Measurements from ENCODE around the gene SMG6.
"Not testable (repeated sequence)": the region's sequence is repeated elsewhere in the genome, so short reads cannot be mapped to it uniquely, and the experiment has no call there.

Gene SMG6

GRCh38 chr17:2259769-2260536, 43.6 kb downstream of the SMG6 start:
- peak; percentile 45 to 65 for DNase-seq

- not testable (repeated sequence) for DNase-seq
Measured at GRCh38 chr17:2258830-2259229, 44.8 kb downstream of the SMG6 start.

GRCh38 chr17:2253768-2254406, 49.7 kb downstream of the SMG6 start:
- DNase-seq = no peak

- no peak for DNase-seq
Measured at GRCh38 chr17:2253362-2253761, 50.2 kb downstream of the SMG6 start.

GRCh38 chr17:2251098-2251497, 52.5 kb downstream of the SMG6 start:
- no peak for DNase-seq

GRCh38 chr17:2250140-2251095, 53.2 kb downstream of the SMG6 start:
- peak in 1 of 2 experiments; percentile 62 for DNase-seq

- no peak for DNase-seq
Measured at GRCh38 chr17:2247005-2247404, 56.6 kb downstream of the SMG6 start.

- peak; percentile 79 to 83 for DNase-seq
Measured at GRCh38 chr17:2244545-2245525, 58.8 kb downstream of the SMG6 start.

GRCh38 chr17:2243953-2244352, 59.6 kb downstream of the SMG6 start:
- DNase-seq = no peak

GRCh38 chr17:2241823-2242222, 61.8 kb downstream of the SMG6 start:
- DNase-seq = no peak

GRCh38 chr17:2240541-2240940, 63.0 kb downstream of the SMG6 start:
- no peak for DNase-seq

GRCh38 chr17:2239882-2240430, 63.6 kb downstream of the SMG6 start:
- DNase-seq = peak in 1 of 2 experiments; percentile 46

- DNase-seq = no peak
Measured at GRCh38 chr17:2239170-2239551, 64.4 kb downstream of the SMG6 start.

GRCh38 chr17:2238432-2239169, 65.0 kb downstream of the SMG6 start:
- DNase-seq = no peak

- DNase-seq = no peak
Measured at GRCh38 chr17:2237950-2238349, 65.6 kb downstream of the SMG6 start.

- no peak for DNase-seq
Measured at GRCh38 chr17:2237521-2237921, 66.1 kb downstream of the SMG6 start.

GRCh38 chr17:2235792-2236366, 67.7 kb downstream of the SMG6 start:
- no peak for DNase-seq

GRCh38 chr17:2235265-2235664, 68.3 kb downstream of the SMG6 start:
- DNase-seq = no peak

- DNase-seq = no peak
Measured at GRCh38 chr17:2233441-2233947, 70.1 kb downstream of the SMG6 start.

- DNase-seq = no peak
Measured at GRCh38 chr17:2232244-2232638, 71.3 kb downstream of the SMG6 start.
